HCT116 (cell line): Measurements from ENCODE around the gene OR8G1. TPM values are rescaled to one million over a fixed set of nuclear protein-coding genes. Genes with fewer than 3 reads are reported as not detected.

Experiments
- ATAC-seq: fragments of 200-7000 bp; cut with Tn5 transposase; 2 replicates; pipeline ENCODE4 v1.9.1; 2020; ENCODE audit warnings: mild to moderate bottlenecking, moderate library complexity
- BruUV-seq: library from RNA; stranded (reverse); fragments of 400-500 nt; replicated peaks from 2 replicates; lab custom pipeline; 2021; lab: Mats Ljungman, UMichigan
- CTCF ChIA-PET: fragments of 300-600 bp; sonication (Branson Sonifier 250); formaldehyde crosslinking; loops from one replicate; lab custom pipeline; 2021; ENCODE audit warnings: antibody characterized with exemption; lab: Charles Lee
- POLR2A ChIA-PET: fragments of 300-600, 350-600 bp; sonication (Branson Sonifier 250); formaldehyde crosslinking; loops from one replicate; lab custom pipeline; 2021; ENCODE audit warnings: antibody characterized with exemption; lab: Charles Lee
- RAD21 ChIA-PET, 2 experiments: fragments of 300-600 bp; sonication (Branson Sonifier 250); formaldehyde crosslinking; loops; one replicate each; lab custom pipeline; 2023; ENCODE audit warnings: low total read pairs in 2 of 2; ENCODE audit not compliant: uncharacterized antibody in 2 of 2, unreplicated experiment in 2 of 2, low non-redundant PET in 1 of 2; lab: Charles Lee
- DNase-seq: peaks from one replicate; pipeline ENCODE4 v3.0.0-alpha.2; 2010; ENCODE audit warnings: low read depth, low spot score
- H2AFZ ChIP-seq: fragments of 200-600 bp; shearing (Covaris generic), sonication (generic); 2 replicates; pipeline ENCODE4 v1.6.1; 2017; ENCODE audit warnings: low read depth, mixed run types, mixed read lengths, antibody characterized with exemption, low read length; ENCODE audit not compliant: poor library complexity, severe bottlenecking
- H3K27ac ChIP-seq: 2 replicates; pipeline ENCODE4 v1.5.1; 2012; ENCODE audit warnings: low read depth, low read length
- H3K27me3 ChIP-seq: fragments of 200-600 bp; sonication (generic); 2 replicates; pipeline ENCODE4 v1.6.1; 2016; ENCODE audit warnings: mixed run types, low read length, mixed read lengths; ENCODE audit not compliant: insufficient read depth
- H3K36me3 ChIP-seq, 2 experiments: fragments of 200-500 bp in 1 of 2; fragments of 200-600 bp in 1 of 2; sonication (Bioruptor generic) in 1 of 2; sonication (generic) in 1 of 2; 2 replicates each; pipeline versions ENCODE4 v1.5.1 to v1.6.1; 2014 to 2016; ENCODE audit warnings: low read length in 2 of 2, inconsistent platforms in 1 of 2, mixed read lengths in 1 of 2, mixed run types in 1 of 2; ENCODE audit not compliant: insufficient read depth in 2 of 2, control insufficient read depth in 1 of 2
- H3K4me1 ChIP-seq, 2 experiments: fragments of 200-600 bp in 1 of 2; sonication (generic) in 1 of 2; 2 replicates each; pipeline versions ENCODE4 v1.5.1 to v1.6.1; 2012 to 2017; ENCODE audit warnings: low read length in 2 of 2, inconsistent platforms in 1 of 2, mild to moderate bottlenecking in 1 of 2, mixed read lengths in 1 of 2, mixed run types in 1 of 2, moderate library complexity in 1 of 2; ENCODE audit not compliant: insufficient read depth in 2 of 2, control insufficient read depth in 1 of 2
- H3K4me2 ChIP-seq: fragments of 200-600 bp; sonication (generic); 2 replicates; pipeline ENCODE4 v1.6.1; 2017; ENCODE audit warnings: mixed run types, low read length, mixed read lengths
- H3K4me3 ChIP-seq, 2 experiments: fragments of 200-600 bp in 1 of 2; sonication (generic) in 1 of 2; replicated peaks in 1 of 2; 2 replicates each; pipeline ENCODE4 v1.5.1; 2011 to 2016; ENCODE audit warnings: low read length in 2 of 2, control low read depth in 1 of 2, low read depth in 1 of 2, mild to moderate bottlenecking in 1 of 2, mixed read lengths in 1 of 2, mixed run types in 1 of 2
- H3K79me2 ChIP-seq: fragments of 200-600 bp; sonication (generic); 2 replicates; pipeline ENCODE4 v1.6.1; 2017; ENCODE audit warnings: mild to moderate bottlenecking, mixed run types, low read length, moderate library complexity, mixed read lengths; ENCODE audit not compliant: insufficient read depth
- H3K9ac ChIP-seq: fragments of 200-600 bp; sonication (generic); 2 replicates; pipeline ENCODE4 v1.6.1; 2016; ENCODE audit warnings: low read length, mixed read lengths
- H3K9me2 ChIP-seq: fragments of 200-600 bp; sonication (generic), shearing (Covaris generic); 2 replicates; pipeline ENCODE4 v1.6.1; 2017; ENCODE audit warnings: mixed run types, mild to moderate bottlenecking, moderate library complexity; ENCODE audit not compliant: insufficient read depth
- H3K9me3 ChIP-seq, 2 experiments: fragments of 200-500 bp in 1 of 2; fragments of 200-600 bp in 1 of 2; sonication (Bioruptor generic) in 1 of 2; sonication (generic) in 1 of 2; 2 replicates each; pipeline ENCODE4 v1.6.1; 2014 to 2017; ENCODE audit warnings: low read length in 2 of 2, mixed read lengths in 2 of 2, inconsistent platforms in 1 of 2, low read depth in 1 of 2, mild to moderate bottlenecking in 1 of 2, mixed run types in 1 of 2, moderate library complexity in 1 of 2; ENCODE audit not compliant: control insufficient read depth in 1 of 2, insufficient read depth in 1 of 2
- H4K20me1 ChIP-seq: fragments of 200-600 bp; sonication (generic), shearing (Covaris generic); 2 replicates; pipeline ENCODE4 v1.6.1; 2017; ENCODE audit warnings: mixed run types, mild to moderate bottlenecking, moderate library complexity; ENCODE audit not compliant: insufficient read depth
- FOSL1 ChIP-seq: IDR thresholded peaks from 2 replicates; pipeline ENCODE4 v1.6.1; 2012; ENCODE audit warnings: low read depth
- JUND ChIP-seq: IDR thresholded peaks from 2 replicates; pipeline ENCODE4 v1.6.1; 2012
- SRF ChIP-seq: IDR thresholded peaks from 2 replicates; pipeline ENCODE4 v1.6.1; 2012; ENCODE audit warnings: low read depth
- TCF7L2 ChIP-seq: IDR thresholded peaks from 2 replicates; pipeline ENCODE4 v1.7.0; 2011; ENCODE audit warnings: borderline replicate concordance, inconsistent platforms; ENCODE audit not compliant: insufficient read depth, insufficient read length; ENCODE audit errors: extremely low read depth
- YY1 ChIP-seq: IDR thresholded peaks from 2 replicates; pipeline ENCODE4 v1.6.1; 2011; ENCODE audit warnings: low read length, low read depth, moderate library complexity, mild to moderate bottlenecking; ENCODE audit not compliant: insufficient replicate concordance; ENCODE audit errors: extremely low read depth
- intact Hi-C: fragments of 100-400 bp; cut with micrococcal nuclease; formaldehyde crosslinking; loops from 2 replicates; pipeline ENCODE4 v1.10.0; 2022
- total RNA-seq: library from RNA; stranded (reverse); gene quantifications from one replicate; pipeline ENCODE4 v1.2.1, GENCODE V29; 2021; ENCODE audit not compliant: unreplicated experiment
- TF ChIP-seq, protein P1 (sequence below): IDR thresholded peaks from 2 replicates; pipeline ENCODE4 v1.6.1; 2011; ENCODE audit warnings: mild to moderate bottlenecking, low read length, moderate library complexity; ENCODE audit not compliant: insufficient replicate concordance; ENCODE audit errors: extremely low read depth

The OR8G1 gene
- total RNA-seq, 1 experiment from 2014 or later, result not detected

DNA sequence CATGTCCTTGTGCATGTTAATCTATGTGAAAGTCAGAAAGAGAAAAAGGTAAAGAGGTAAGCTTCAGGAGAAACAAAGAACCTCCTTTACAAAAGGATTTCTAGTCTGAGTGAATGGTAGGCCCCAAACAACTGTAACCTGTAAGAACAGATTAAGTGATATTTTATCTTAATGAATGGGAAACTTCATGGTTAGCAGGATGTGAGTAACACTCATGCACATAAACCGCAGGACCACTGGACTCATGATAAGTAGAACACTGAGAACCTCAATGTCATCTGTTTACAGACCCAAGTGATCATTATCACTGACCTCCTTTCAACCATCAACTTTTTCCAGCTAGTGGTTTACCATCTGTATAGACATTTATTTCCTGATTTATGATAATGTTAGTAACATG lies 35.2 kb downstream of the OR8G1 start:
- H3K27ac ChIP-seq, result no peak overlapping the region
- H3K36me3 ChIP-seq, result no peaks in the 10 kb centered on the region
- H2AFZ ChIP-seq, result no peak overlapping the region
- no peaks in the 10 kb centered on the region for H3K9me2 ChIP-seq
- ChIA-PET POLR2A (no interaction called here), RAD21 (no interaction called here), CTCF (no interaction called here)
- ATAC-seq, result no peak
- TF ChIP-seq YY1 (no peak), JUND (no peak)
- intact Hi-C loops, result no loop called here
- 0 out of 2 replicates have a peak, but pooled peaks cover 9% of the 10 kb centered on the region for H3K27me3 ChIP-seq
- H4K20me1 ChIP-seq, result no peaks in the 10 kb centered on the region
- BruUV-seq, result no TSS peak
- no peaks in the 10 kb centered on the region for H3K9me3 ChIP-seq
- no peaks in the 10 kb centered on the region for H3K4me1 ChIP-seq
- no peak overlapping the region for H3K4me3 ChIP-seq
- H3K9ac ChIP-seq, result no peak overlapping the region
- no peak for DNase-seq
- H3K4me2 ChIP-seq, result no peak overlapping the region
- no peaks in the 10 kb centered on the region for H3K79me2 ChIP-seq

DNA sequence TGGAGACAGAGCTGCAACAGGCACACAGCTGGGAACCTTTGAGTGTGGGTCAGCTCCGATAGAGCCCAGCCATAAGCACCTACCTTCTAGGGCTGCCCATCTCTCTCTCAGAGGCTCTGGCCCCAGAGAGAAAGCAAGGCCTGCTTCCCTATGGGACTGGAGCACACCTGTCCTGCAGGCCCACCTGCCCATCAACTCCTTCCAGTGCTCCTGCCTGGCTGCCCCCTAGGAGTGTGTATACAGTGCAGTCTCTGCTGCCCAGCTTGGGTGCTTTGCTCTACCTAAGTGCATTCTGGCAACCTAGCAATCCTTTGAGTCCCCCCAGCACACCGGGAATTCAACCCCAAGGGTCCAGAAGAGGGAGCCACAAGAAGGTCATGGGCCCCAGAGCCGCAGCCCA lies 36.3 kb downstream of the OR8G1 start:
- Histone ChIP-seq H3K4me1 (no peaks in the 10 kb centered on the region), H3K36me3 (no peaks in the 10 kb centered on the region), H2AFZ (no peak overlapping the region), H3K9me2 (no peaks in the 10 kb centered on the region), H3K27ac (no peak overlapping the region), H3K27me3 (no peaks in the 10 kb centered on the region), H4K20me1 (no peaks in the 10 kb centered on the region), H3K4me3 (no peak overlapping the region), H3K79me2 (no peaks in the 10 kb centered on the region), H3K9ac (no peak overlapping the region), H3K4me2 (no peak overlapping the region), H3K9me3 (no peaks in the 10 kb centered on the region)
- intact Hi-C loops, result no loop called here
- RAD21 ChIA-PET, result no interaction called here
- POLR2A ChIA-PET, result no interaction called here
- CTCF ChIA-PET, result interaction anchor here (1.0 to 2.0 kb wide), 2 partner anchors 206 to 207 kb away, joined by 5 to 11 read pairs; no protein-coding TSS in a partner anchor
- DNase-seq (no peak), ATAC-seq (no peak)
- BruUV-seq, result no TSS peak
- TF ChIP-seq SRF (no peak), FOSL1 (no peak), TCF7L2 (no peak)
- TF ChIP-seq, protein P1, sequence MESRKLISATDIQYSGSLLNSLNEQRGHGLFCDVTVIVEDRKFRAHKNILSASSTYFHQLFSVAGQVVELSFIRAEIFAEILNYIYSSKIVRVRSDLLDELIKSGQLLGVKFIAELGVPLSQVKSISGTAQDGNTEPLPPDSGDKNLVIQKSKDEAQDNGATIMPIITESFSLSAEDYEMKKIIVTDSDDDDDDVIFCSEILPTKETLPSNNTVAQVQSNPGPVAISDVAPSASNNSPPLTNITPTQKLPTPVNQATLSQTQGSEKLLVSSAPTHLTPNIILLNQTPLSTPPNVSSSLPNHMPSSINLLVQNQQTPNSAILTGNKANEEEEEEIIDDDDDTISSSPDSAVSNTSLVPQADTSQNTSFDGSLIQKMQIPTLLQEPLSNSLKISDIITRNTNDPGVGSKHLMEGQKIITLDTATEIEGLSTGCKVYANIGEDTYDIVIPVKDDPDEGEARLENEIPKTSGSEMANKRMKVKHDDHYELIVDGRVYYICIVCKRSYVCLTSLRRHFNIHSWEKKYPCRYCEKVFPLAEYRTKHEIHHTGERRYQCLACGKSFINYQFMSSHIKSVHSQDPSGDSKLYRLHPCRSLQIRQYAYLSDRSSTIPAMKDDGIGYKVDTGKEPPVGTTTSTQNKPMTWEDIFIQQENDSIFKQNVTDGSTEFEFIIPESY, result no peak
